ENCODE data around the gene CUX1.

GRCh38 chr7:101877882-101878591, 60.6 kb downstream of the CUX1 start:
- TF ChIP-seq POLR2A (IDR thresholded peaks at IDR 0.05) = no peak
- no peak for TF ChIP-seq POLR2AphosphoS5 (IDR thresholded peaks at IDR 0.05)
- TF ChIP-seq, protein P1, sequence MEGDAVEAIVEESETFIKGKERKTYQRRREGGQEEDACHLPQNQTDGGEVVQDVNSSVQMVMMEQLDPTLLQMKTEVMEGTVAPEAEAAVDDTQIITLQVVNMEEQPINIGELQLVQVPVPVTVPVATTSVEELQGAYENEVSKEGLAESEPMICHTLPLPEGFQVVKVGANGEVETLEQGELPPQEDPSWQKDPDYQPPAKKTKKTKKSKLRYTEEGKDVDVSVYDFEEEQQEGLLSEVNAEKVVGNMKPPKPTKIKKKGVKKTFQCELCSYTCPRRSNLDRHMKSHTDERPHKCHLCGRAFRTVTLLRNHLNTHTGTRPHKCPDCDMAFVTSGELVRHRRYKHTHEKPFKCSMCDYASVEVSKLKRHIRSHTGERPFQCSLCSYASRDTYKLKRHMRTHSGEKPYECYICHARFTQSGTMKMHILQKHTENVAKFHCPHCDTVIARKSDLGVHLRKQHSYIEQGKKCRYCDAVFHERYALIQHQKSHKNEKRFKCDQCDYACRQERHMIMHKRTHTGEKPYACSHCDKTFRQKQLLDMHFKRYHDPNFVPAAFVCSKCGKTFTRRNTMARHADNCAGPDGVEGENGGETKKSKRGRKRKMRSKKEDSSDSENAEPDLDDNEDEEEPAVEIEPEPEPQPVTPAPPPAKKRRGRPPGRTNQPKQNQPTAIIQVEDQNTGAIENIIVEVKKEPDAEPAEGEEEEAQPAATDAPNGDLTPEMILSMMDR (IDR thresholded peaks at IDR 0.05) = no peak
- TF ChIP-seq EP300 (IDR thresholded peaks at IDR 0.05; ENCODE audit: low read depth) = no peak
